Keratinocyte (primary cell): ENCODE results near the gene DOCK1. TPM values are rescaled to one million over a fixed set of nuclear protein-coding genes. Genes with fewer than 3 reads are reported as not detected.

Experiments
- DNase-seq: peaks from one replicate; pipeline ENCODE4 v3.0.0-alpha.2; 2011; ENCODE audit warnings: low read depth, missing footprints, low spot score
- FAIRE-seq: peaks from 2 replicates; lab custom pipeline; 2011; peaks lifted over from hg19 to GRCh38; lab: Jason Lieb, UNC
- H2AFZ ChIP-seq: 2 replicates; pipeline ENCODE4 v1.6.0; 2012; ENCODE audit warnings: low read length, control low read depth, inconsistent platforms; ENCODE audit not compliant: control insufficient read depth
- H3K27ac ChIP-seq: 2 replicates; pipeline ENCODE4 v1.5.1; 2011; ENCODE audit warnings: low read length; ENCODE audit not compliant: control insufficient read depth, insufficient read depth
- H3K27me3 ChIP-seq: 3 replicates; pipeline ENCODE4 v1.6.0; 2011; ENCODE audit warnings: low read length; ENCODE audit not compliant: control insufficient read depth, insufficient read depth; ENCODE audit errors: extremely low read depth
- H3K36me3 ChIP-seq, 2 experiments: 2 replicates in 1 of 2; 3 replicates in 1 of 2; pipeline ENCODE4 v1.5.1; 2011; ENCODE audit warnings: low read length in 2 of 2, mild to moderate bottlenecking in 1 of 2; ENCODE audit not compliant: control insufficient read depth in 2 of 2, insufficient read depth in 2 of 2; ENCODE audit errors: extremely low read depth in 1 of 2
- H3K4me1 ChIP-seq: 3 replicates; pipeline ENCODE4 v1.5.1; 2011; ENCODE audit warnings: low read length; ENCODE audit not compliant: control insufficient read depth, insufficient read depth; ENCODE audit errors: extremely low read depth
- H3K4me2 ChIP-seq: 3 replicates; pipeline ENCODE4 v1.6.0; 2011; ENCODE audit warnings: low read depth, low read length; ENCODE audit not compliant: control insufficient read depth, insufficient read depth; ENCODE audit errors: extremely low read depth
- H3K4me3 ChIP-seq, 3 experiments: fragments of 200-600 bp in 1 of 3; sonication (generic) in 1 of 3; 2 replicates in 2 of 3; 3 replicates in 1 of 3; pipeline ENCODE4 v1.5.1; 2011 to 2016; ENCODE audit warnings: low read length in 3 of 3, mild to moderate bottlenecking in 3 of 3, control low read depth in 2 of 3, inconsistent platforms in 1 of 3, low read depth in 1 of 3, mixed read lengths in 1 of 3, mixed run types in 1 of 3, moderate library complexity in 1 of 3; ENCODE audit not compliant: control insufficient read depth in 2 of 3, insufficient read depth in 2 of 3; ENCODE audit errors: extremely low read depth in 1 of 3
- H3K79me2 ChIP-seq: 2 replicates; pipeline ENCODE4 v1.6.0; 2012; ENCODE audit warnings: low read length; ENCODE audit not compliant: control insufficient read depth, insufficient read depth
- H3K9ac ChIP-seq: 3 replicates; pipeline ENCODE4 v1.6.0; 2011; ENCODE audit warnings: low read length; ENCODE audit not compliant: control insufficient read depth, insufficient read depth; ENCODE audit errors: extremely low read depth
- H3K9me1 ChIP-seq: 3 replicates; pipeline ENCODE4 v1.6.0; 2011; ENCODE audit warnings: low read length; ENCODE audit not compliant: control insufficient read depth, insufficient read depth; ENCODE audit errors: extremely low read depth
- H3K9me3 ChIP-seq: 2 replicates; pipeline ENCODE4 v1.5.1; 2012; ENCODE audit warnings: low read depth, low read length; ENCODE audit not compliant: control insufficient read depth
- H4K20me1 ChIP-seq: 3 replicates; pipeline ENCODE4 v1.6.0; 2011; ENCODE audit warnings: low read length; ENCODE audit not compliant: control insufficient read depth, insufficient read depth; ENCODE audit errors: extremely low read depth
- EZH2 ChIP-seq: IDR thresholded peaks from one replicate; pipeline ENCODE4 v1.6.1; 2012; ENCODE audit warnings: inconsistent platforms, mild to moderate bottlenecking, low read length, moderate library complexity
- dilution Hi-C: fragments of 300-500 bp; cut with MboI; formaldehyde crosslinking; loops from one replicate; pipeline ENCODE4 v1.7.0; 2020; ENCODE audit warnings: low sequenced_read_pairs; ENCODE audit not compliant: extremely low pct_ligation_motif_present
- polyA plus RNA-seq, 5 experiments: library from polyadenylated mRNA; depleted of rRNA in 3 of 5; stranded (reverse) in 3 of 5; stranded (forward) in 1 of 5; unstranded in 1 of 5; fragments of >200 nt; gene quantifications; 1 replicate in 1 of 5; 2 replicates in 3 of 5; 3 replicates in 1 of 5; pipeline versions ENCODE4 v1.2.1 to v1.2.3, GENCODE V29; 2011 to 2012; ENCODE audit warnings: missing spikeins in 2 of 5, low read depth in 1 of 5, low replicate concordance in 1 of 5
- TF ChIP-seq, protein P1 (sequence below), 3 experiments: IDR thresholded peaks in 1 of 3; conservative IDR thresholded peaks in 1 of 3; optimal IDR thresholded peaks in 1 of 3; 2 replicates in 2 of 3; 3 replicates in 1 of 3; pipeline versions ENCODE3 to v1.5.1; 2011; ENCODE audit warnings: low read length in 3 of 3, mild to moderate bottlenecking in 3 of 3, moderate library complexity in 2 of 3, control low read depth in 1 of 3, inconsistent platforms in 1 of 3; ENCODE audit not compliant: insufficient read depth in 2 of 3; ENCODE audit errors: extremely low read depth in 1 of 3

DOCK1 gene
- polyA plus RNA-seq, 1 donor (not counting 4 experiments of a cell fraction or from before 2014, with no cell fraction given): 15.7 TPM

DNA sequence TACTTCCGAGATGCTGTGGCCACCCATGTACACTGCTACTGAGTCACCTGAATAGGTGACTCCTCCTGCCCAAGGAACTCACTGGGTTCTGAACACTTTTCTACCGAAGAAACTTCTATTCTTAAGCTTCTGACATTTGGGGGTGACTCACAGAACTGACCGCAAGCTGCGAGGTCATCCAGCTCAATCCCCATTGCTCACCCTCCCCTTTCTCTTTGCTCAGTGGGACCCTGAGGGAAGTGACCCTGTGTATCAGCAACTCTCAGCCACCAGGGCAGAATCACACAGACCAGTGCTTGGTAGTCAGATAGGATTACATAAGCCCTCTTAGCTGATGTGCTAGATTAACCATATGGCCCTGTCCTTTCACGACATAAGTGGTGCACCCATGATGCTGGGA is 244.9 kb downstream of the DOCK1 start:
- dilution Hi-C loops: no loop called here
- FAIRE-seq (no peak), DNase-seq (no peak)
- Histone ChIP-seq H3K9ac (no peak overlapping the region), H3K9me1 (peaks cover 3% of the 10 kb centered on the region), H3K9me3 (no peaks in the 10 kb centered on the region), H3K36me3 (peaks cover 0 to 1% of the 10 kb centered on the region in 2 experiments), H2AFZ (no peak overlapping the region), H3K79me2 (no peaks in the 10 kb centered on the region), H3K27me3 (no peaks in the 10 kb centered on the region), H3K27ac (no peak overlapping the region), H3K4me1 (peaks cover 44% of the 10 kb centered on the region), H3K4me3 (no peak overlapping the region), H3K4me2 (no peak overlapping the region), H4K20me1 (no peaks in the 10 kb centered on the region)
- TF ChIP-seq, protein P1, sequence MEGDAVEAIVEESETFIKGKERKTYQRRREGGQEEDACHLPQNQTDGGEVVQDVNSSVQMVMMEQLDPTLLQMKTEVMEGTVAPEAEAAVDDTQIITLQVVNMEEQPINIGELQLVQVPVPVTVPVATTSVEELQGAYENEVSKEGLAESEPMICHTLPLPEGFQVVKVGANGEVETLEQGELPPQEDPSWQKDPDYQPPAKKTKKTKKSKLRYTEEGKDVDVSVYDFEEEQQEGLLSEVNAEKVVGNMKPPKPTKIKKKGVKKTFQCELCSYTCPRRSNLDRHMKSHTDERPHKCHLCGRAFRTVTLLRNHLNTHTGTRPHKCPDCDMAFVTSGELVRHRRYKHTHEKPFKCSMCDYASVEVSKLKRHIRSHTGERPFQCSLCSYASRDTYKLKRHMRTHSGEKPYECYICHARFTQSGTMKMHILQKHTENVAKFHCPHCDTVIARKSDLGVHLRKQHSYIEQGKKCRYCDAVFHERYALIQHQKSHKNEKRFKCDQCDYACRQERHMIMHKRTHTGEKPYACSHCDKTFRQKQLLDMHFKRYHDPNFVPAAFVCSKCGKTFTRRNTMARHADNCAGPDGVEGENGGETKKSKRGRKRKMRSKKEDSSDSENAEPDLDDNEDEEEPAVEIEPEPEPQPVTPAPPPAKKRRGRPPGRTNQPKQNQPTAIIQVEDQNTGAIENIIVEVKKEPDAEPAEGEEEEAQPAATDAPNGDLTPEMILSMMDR (optimal IDR thresholded peaks at IDR 0.05 in 1 of 3, IDR thresholded peaks at IDR 0.05 in 1 of 3, conservative IDR thresholded peaks at IDR 0.05 in 1 of 3; ENCODE audit: extremely low read depth in 1 of 3, insufficient read depth in 2 of 3, low read length in 3 of 3): no peak
- no peak for TF ChIP-seq EZH2

DNA sequence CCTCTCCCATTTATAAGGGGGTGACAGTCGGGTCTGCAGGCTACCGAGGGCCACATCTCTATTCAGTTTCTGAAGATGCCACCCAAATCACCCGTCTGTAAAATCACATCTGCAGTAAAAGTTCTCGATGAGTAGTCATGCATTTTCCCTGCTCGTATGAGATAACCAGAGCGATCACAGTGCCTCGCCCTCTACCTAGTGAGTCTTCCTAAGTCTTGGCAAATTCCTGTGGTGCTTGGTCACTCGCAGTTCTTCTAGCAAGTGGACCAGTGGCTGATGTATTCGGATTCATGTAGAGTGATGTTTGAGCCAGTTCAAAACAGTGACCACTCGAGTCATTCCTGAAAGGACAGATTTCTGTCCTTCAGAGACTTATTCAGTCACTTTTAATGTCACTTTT is 246.3 kb downstream of the DOCK1 start:
- TF ChIP-seq EZH2: no peak
- TF ChIP-seq, protein P1 (optimal IDR thresholded peaks at IDR 0.05 in 1 of 3, IDR thresholded peaks at IDR 0.05 in 1 of 3, conservative IDR thresholded peaks at IDR 0.05 in 1 of 3; ENCODE audit: extremely low read depth in 1 of 3, insufficient read depth in 2 of 3, low read length in 3 of 3): no peak
- H4K20me1 ChIP-seq: no peaks in the 10 kb centered on the region
- H3K4me1 ChIP-seq: peaks cover 38% of the 10 kb centered on the region
- H3K27me3 ChIP-seq: no peaks in the 10 kb centered on the region
- no peaks in the 10 kb centered on the region for H3K9me3 ChIP-seq
- peaks cover 3% of the 10 kb centered on the region for H3K9me1 ChIP-seq
- H3K79me2 ChIP-seq: no peaks in the 10 kb centered on the region
- no peak overlapping the region for H2AFZ ChIP-seq
- FAIRE-seq: no peak
- no peak overlapping the region for H3K9ac ChIP-seq
- H3K4me2 ChIP-seq: no peak overlapping the region
- H3K27ac ChIP-seq: no peak overlapping the region
- no peak overlapping the region for H3K4me3 ChIP-seq
- H3K36me3 ChIP-seq: peaks cover 0 to 1% of the 10 kb centered on the region in 2 experiments
- DNase-seq: peak; percentile 23
- dilution Hi-C loops: no loop called here
